MCF 10A (cell line): ENCODE data around the gene TM7SF2. TPM values are rescaled to one million over a fixed set of nuclear protein-coding genes. Genes with fewer than 3 reads are reported as not detected.

Source experiments
- BruUV-seq: library from RNA; stranded (reverse); fragments of 400-500 nt; replicated peaks from 2 replicates; lab custom pipeline; 2021; lab: Mats Ljungman, UMichigan
- CTCF ChIA-PET: fragments of 300-600 bp; sonication (Branson Sonifier 250); formaldehyde crosslinking; extraction: SDS; loops from one replicate; lab custom pipeline; 2021; ENCODE audit warnings: antibody characterized with exemption, inconsistent platforms; lab: Yijun Ruan, JAX
- POLR2A ChIA-PET: fragments of 300-600, 350-650 bp; sonication (Branson Sonifier 250); formaldehyde crosslinking; extraction: SDS; loops from one replicate; lab custom pipeline; 2020; ENCODE audit warnings: antibody characterized with exemption, inconsistent platforms; lab: Yijun Ruan, JAX
- DNase-seq: peaks from one replicate; pipeline ENCODE4 v3.0.0-alpha.2; 2018; ENCODE audit not compliant: unreplicated experiment
- H3K27ac Mint-ChIP-seq: one replicate; pipeline ENCODE4 v1.8.0; 2022; ENCODE audit warnings: mild to moderate bottlenecking, low read depth, mixed read lengths; ENCODE audit not compliant: unreplicated experiment
- H3K27me3 Mint-ChIP-seq: one replicate; pipeline ENCODE4 v1.8.0; 2022; ENCODE audit warnings: mixed read lengths; ENCODE audit not compliant: insufficient read depth, unreplicated experiment
- H3K36me3 Mint-ChIP-seq: one replicate; pipeline ENCODE4 v1.8.0; 2022; ENCODE audit warnings: mild to moderate bottlenecking, moderate library complexity, mixed read lengths; ENCODE audit not compliant: insufficient read depth, unreplicated experiment
- H3K4me1 Mint-ChIP-seq: one replicate; pipeline ENCODE4 v1.8.0; 2022; ENCODE audit warnings: mixed read lengths; ENCODE audit not compliant: insufficient read depth, unreplicated experiment
- H3K4me3 Mint-ChIP-seq: one replicate; pipeline ENCODE4 v1.8.0; 2022; ENCODE audit warnings: mild to moderate bottlenecking, moderate library complexity, mixed read lengths; ENCODE audit not compliant: unreplicated experiment
- H3K9me3 Mint-ChIP-seq: one replicate; pipeline ENCODE4 v1.8.0; 2022; ENCODE audit warnings: mixed read lengths; ENCODE audit not compliant: unreplicated experiment
- intact Hi-C: fragments of 100-400 bp; cut with micrococcal nuclease; formaldehyde crosslinking; loops from 2 replicates; pipeline ENCODE4 v1.14.1; 2022
- total RNA-seq: library from RNA; stranded (reverse); gene quantifications from 2 replicates; pipeline ENCODE4 v1.2.3, GENCODE V29; 2022
- TF ChIP-seq, protein P1 (sequence below): fragments of 200-600 bp; IDR thresholded peaks from one replicate; pipeline ENCODE4 v1.8.0; 2022; ENCODE audit warnings: antibody characterized with exemption, mild to moderate bottlenecking; ENCODE audit not compliant: unreplicated experiment

Gene TM7SF2
- total RNA-seq, 1 experiment from 2014 or later, result 14.0 TPM

GRCh38 chr11:65134952-65135632 is 23.4 kb downstream of the TM7SF2 start:
- TF ChIP-seq, protein P1, sequence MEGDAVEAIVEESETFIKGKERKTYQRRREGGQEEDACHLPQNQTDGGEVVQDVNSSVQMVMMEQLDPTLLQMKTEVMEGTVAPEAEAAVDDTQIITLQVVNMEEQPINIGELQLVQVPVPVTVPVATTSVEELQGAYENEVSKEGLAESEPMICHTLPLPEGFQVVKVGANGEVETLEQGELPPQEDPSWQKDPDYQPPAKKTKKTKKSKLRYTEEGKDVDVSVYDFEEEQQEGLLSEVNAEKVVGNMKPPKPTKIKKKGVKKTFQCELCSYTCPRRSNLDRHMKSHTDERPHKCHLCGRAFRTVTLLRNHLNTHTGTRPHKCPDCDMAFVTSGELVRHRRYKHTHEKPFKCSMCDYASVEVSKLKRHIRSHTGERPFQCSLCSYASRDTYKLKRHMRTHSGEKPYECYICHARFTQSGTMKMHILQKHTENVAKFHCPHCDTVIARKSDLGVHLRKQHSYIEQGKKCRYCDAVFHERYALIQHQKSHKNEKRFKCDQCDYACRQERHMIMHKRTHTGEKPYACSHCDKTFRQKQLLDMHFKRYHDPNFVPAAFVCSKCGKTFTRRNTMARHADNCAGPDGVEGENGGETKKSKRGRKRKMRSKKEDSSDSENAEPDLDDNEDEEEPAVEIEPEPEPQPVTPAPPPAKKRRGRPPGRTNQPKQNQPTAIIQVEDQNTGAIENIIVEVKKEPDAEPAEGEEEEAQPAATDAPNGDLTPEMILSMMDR, result no peak
- Mint-ChIP-seq H3K9me3 (no peaks in the 10 kb centered on the region), H3K4me3 (peak overlapping the region; percentile 99), H3K36me3 (peaks cover 27% of the 10 kb centered on the region), H3K27me3 (no peaks in the 10 kb centered on the region), H3K4me1 (peaks cover 28% of the 10 kb centered on the region), H3K27ac (peak overlapping the region; percentile 100)
- ChIA-PET CTCF (interaction anchor here (0.8 to 1.8 kb wide), 4 partner anchors 9 to 48 kb away, joined by 4 to 9 read pairs (median 4); no protein-coding TSS in a partner anchor), POLR2A (interaction anchor here (0.5 to 8.2 kb wide), 35 partner anchors 9 to 906 kb away, joined by 3 to 157 read pairs (median 4); partner anchors contain the start of genes ATG2A, BANF1, CAPN1 and CDC42BPG)
- intact Hi-C loops, result loop anchor here (2.0 kb wide), 1 partner anchor 46 kb away; the partner anchor contains the start of gene CAPN1
- DNase-seq, result peak; percentile 98
- BruUV-seq, result TSS peak; percentile 73

- Mint-ChIP-seq H3K4me1 (peaks cover 28% of the 10 kb centered on the region), H3K27me3 (no peaks in the 10 kb centered on the region), H3K9me3 (no peaks in the 10 kb centered on the region), H3K27ac (peak overlapping the region; percentile 100), H3K36me3 (peaks cover 22% of the 10 kb centered on the region), H3K4me3 (peak overlapping the region; percentile 99)
- TF ChIP-seq, protein P1, result no peak
- POLR2A ChIA-PET, result interaction anchor here (0.5 to 8.2 kb wide), 31 partner anchors 9 to 905 kb away, joined by 3 to 157 read pairs (median 4); partner anchors contain the start of genes ATG2A, BANF1, CAPN1 and CDC42BPG
- BruUV-seq, result no TSS peak
- CTCF ChIA-PET, result interaction anchor here (0.8 to 1.8 kb wide), 4 partner anchors 9 to 48 kb away, joined by 4 to 9 read pairs (median 4); partner anchors contain the start of genes FAU and MRPL49
- intact Hi-C loops, result loop anchor here (2.0 kb wide), 1 partner anchor 45 kb away; the partner anchor contains the start of gene CAPN1
- no peak for DNase-seq
Measured at GRCh38 chr11:65135633-65136145, 24.0 kb downstream of the TM7SF2 start.

DNA sequence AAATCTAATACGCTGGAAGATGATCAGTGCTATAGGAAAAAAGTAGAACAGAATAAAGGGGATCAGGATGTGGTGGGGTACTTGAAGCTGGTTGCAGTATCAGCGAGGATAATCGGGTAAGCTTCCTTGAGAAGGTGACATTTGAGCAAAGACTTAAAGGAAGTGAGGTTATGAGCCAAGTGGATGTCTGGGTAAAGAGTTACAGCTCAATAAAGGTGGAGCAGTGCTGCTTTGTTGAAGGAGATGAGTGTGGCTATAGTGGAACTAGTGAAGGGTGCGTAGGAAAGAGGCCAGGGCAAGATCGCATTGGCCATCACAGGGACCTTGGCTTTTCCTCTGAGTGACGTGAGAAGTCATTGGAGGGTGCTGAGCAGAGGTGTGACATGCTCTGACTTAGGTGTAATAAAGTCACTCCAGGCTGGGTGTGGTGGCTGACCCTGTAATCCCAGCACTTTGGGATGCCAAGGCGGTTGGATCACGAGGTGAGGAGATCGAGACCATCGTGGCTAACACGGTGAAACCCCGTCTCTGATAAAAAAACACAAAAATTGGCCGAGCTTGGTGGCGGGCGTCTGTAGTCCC is 24.9 kb downstream of the TM7SF2 start:
- Mint-ChIP-seq H3K4me3 (no peak overlapping the region), H3K9me3 (no peaks in the 10 kb centered on the region), H3K27ac (no peak overlapping the region), H3K36me3 (peaks cover 12% of the 10 kb centered on the region), H3K4me1 (peaks cover 22% of the 10 kb centered on the region), H3K27me3 (no peaks in the 10 kb centered on the region)
- POLR2A ChIA-PET, result interaction anchor here (1.6 to 8.2 kb wide), 6 partner anchors 8 to 44 kb away, joined by 5 to 157 read pairs (median 56); partner anchors contain the start of genes CAPN1, FAU, MRPL49 and ZNHIT2
- CTCF ChIA-PET, result interaction anchor here (0.6 to 1.8 kb wide), 4 partner anchors 8 to 89 kb away, joined by 4 to 9 read pairs (median 4); partner anchors contain the start of genes FAU and MRPL49
- no peak for DNase-seq
- intact Hi-C loops, result no loop called here
- TF ChIP-seq, protein P1, result no peak
- no TSS peak for BruUV-seq
